Ovary (tissue), 3 donors: ENCODE measurements around the gene GARIN5A.

ENCODE experiments used
- CTCF ChIP-seq, 3 donors: fragments of 450-650 bp in 2 of 3; fragments of 200-600 bp in 1 of 3; IDR thresholded peaks; one replicate each; pipeline versions ENCODE4 v1.5.1 to v1.8.0; 2016 to 2022; ENCODE audit warnings: antibody characterized with exemption in 3 of 3, mild to moderate bottlenecking in 1 of 3
- EP300 ChIP-seq: sonication (generic); formaldehyde crosslinking; IDR thresholded peaks from one replicate; pipeline ENCODE4 v1.6.1; 2017; ENCODE audit warnings: antibody characterized with exemption
- POLR2A ChIP-seq: fragments of 450-650 bp; IDR thresholded peaks from one replicate; pipeline ENCODE4 v1.6.1; 2017; ENCODE audit warnings: antibody characterized with exemption, mild to moderate bottlenecking, moderate library complexity
- donor health status: DM: no; HTN: no; CAD: no.

- TF ChIP-seq CTCF (IDR thresholded peaks at IDR 0.05) (no peak), POLR2A (no peak), EP300 (no peak)
These were observed 20.4 kb upstream of the GARIN5A start for GRCh38 chr19:50497022-50497405.
